ENCODE data around the gene DYRK2. TPM values are rescaled to one million over a fixed set of nuclear protein-coding genes. Genes with fewer than 3 reads are reported as not detected.

DYRK2 gene
- total RNA-seq, 1 donor from 2014 or later: 50.7 TPM

DNA sequence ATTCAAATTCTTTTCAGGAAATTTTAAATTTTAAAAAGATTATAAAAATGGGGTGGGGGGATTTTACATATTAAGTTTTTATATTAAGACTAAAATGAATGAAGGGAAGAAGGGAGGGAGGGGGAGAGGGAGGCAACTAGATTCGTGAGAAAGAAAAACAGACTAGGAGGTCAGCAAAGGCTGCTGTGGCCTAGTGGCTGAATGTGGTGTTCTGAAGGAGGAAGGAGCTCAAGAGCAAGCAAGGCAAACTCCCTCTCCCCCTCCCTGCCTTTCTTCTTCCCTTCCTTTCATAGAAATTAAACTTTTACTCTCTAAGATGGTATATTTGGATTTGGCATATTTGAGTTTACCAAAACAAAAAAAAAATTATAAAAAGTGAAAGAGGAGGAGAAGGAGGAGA is 18.1 kb downstream of the DYRK2 start:
- Histone ChIP-seq H3K9me3 (ENCODE audit: insufficient read depth, low read depth, low read length) (no peaks in the 10 kb centered on the region), H3K4me3 (ENCODE audit: insufficient read depth, low read depth, low read length) (no peak overlapping the region), H3K4me1 (ENCODE audit: insufficient read depth, low read length) (peaks cover 11% of the 10 kb centered on the region), H3K9ac (ENCODE audit: low read length) (no peak overlapping the region), H3K36me3 (ENCODE audit: insufficient read depth, low read length) (no peaks in the 10 kb centered on the region), H4K20me1 (ENCODE audit: insufficient read depth, low read length) (peaks cover 19% of the 10 kb centered on the region), H2AFZ (ENCODE audit: low read depth, low read length) (no peak overlapping the region), H3K79me2 (ENCODE audit: insufficient read depth, low read length) (peaks cover 44% of the 10 kb centered on the region), H3K27me3 (ENCODE audit: insufficient read depth, low read length) (no peaks in the 10 kb centered on the region), H3K4me2 (ENCODE audit: low read length) (no peak overlapping the region), H3K27ac (ENCODE audit: low read depth, low read length) (no peak overlapping the region)
- Mint-ChIP-seq H3K4me1 (ENCODE audit: low read depth, unreplicated experiment) (peaks cover 48% of the 10 kb centered on the region), H3K9me3 (ENCODE audit: unreplicated experiment) (no peaks in the 10 kb centered on the region), H3K27ac (ENCODE audit: unreplicated experiment) (no peak overlapping the region), H3K36me3 (ENCODE audit: low read depth, unreplicated experiment) (peaks cover 2% of the 10 kb centered on the region), H3K4me3 (ENCODE audit: unreplicated experiment) (no peak overlapping the region), H3K27me3 (ENCODE audit: low read depth, unreplicated experiment) (no peaks in the 10 kb centered on the region)
- FAIRE-seq: no peak
- TF ChIP-seq, protein P1, sequence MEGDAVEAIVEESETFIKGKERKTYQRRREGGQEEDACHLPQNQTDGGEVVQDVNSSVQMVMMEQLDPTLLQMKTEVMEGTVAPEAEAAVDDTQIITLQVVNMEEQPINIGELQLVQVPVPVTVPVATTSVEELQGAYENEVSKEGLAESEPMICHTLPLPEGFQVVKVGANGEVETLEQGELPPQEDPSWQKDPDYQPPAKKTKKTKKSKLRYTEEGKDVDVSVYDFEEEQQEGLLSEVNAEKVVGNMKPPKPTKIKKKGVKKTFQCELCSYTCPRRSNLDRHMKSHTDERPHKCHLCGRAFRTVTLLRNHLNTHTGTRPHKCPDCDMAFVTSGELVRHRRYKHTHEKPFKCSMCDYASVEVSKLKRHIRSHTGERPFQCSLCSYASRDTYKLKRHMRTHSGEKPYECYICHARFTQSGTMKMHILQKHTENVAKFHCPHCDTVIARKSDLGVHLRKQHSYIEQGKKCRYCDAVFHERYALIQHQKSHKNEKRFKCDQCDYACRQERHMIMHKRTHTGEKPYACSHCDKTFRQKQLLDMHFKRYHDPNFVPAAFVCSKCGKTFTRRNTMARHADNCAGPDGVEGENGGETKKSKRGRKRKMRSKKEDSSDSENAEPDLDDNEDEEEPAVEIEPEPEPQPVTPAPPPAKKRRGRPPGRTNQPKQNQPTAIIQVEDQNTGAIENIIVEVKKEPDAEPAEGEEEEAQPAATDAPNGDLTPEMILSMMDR (IDR thresholded peaks at IDR 0.05; ENCODE audit: insufficient read depth, low read depth, low read length): no peak
- no peak for TF ChIP-seq EZH2 (IDR thresholded peaks at IDR 0.05; ENCODE audit: insufficient read depth, low read length)
- no peak for DNase-seq (ENCODE audit: low read depth)

DNA sequence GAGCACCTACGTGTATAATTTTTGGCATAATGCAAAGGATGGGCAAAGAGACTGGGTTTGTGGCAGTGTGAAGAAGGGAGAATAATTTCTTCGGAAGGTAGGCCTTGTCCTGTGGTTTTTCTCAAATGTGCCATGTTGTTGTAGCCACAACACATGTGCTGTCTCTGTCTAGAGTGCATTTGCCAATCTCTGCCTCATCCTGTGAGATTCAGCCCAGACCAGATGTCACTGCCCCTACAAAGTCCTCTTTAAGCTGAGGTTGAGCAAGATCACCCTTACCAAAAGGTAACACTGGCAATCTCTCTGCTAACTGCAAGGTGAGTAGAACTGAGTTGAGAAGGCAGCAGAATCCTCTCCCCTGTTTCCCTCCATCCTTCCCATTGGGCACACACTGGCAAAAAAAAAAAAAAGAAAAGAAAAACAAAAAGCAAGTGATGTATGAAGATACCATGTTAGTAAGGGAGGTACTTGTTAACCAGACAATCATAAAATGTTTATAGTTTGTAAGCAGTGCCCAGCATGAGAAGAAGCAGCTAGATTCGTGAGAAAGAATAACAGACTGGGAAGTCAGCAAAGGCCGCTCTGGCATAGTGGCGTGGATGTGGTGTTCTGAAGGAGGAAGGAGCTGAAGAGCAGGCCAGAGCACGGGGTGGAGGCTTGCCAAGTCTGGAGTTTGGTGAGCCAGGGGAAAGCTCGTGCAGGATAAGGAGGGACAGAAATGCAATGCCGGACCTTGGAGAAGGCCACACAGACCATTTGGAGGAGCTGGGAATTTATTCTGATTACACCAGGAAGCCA is 18.9 kb downstream of the DYRK2 start:
- peaks cover 5% of the 10 kb centered on the region for H3K9me3 Mint-ChIP-seq (ENCODE audit: unreplicated experiment)
- Histone ChIP-seq H3K27ac (ENCODE audit: low read depth, low read length) (no peak overlapping the region), H2AFZ (ENCODE audit: low read depth, low read length) (no peak overlapping the region), H3K36me3 (ENCODE audit: insufficient read depth, low read length) (no peaks in the 10 kb centered on the region), H3K9ac (ENCODE audit: low read length) (no peak overlapping the region), H3K4me3 (ENCODE audit: insufficient read depth, low read depth, low read length) (no peak overlapping the region), H3K4me1 (ENCODE audit: insufficient read depth, low read length) (peaks cover 11% of the 10 kb centered on the region), H3K79me2 (ENCODE audit: insufficient read depth, low read length) (peaks cover 35% of the 10 kb centered on the region), H4K20me1 (ENCODE audit: insufficient read depth, low read length) (peaks cover 16% of the 10 kb centered on the region), H3K27me3 (ENCODE audit: insufficient read depth, low read length) (no peaks in the 10 kb centered on the region), H3K4me2 (ENCODE audit: low read length) (no peak overlapping the region), H3K9me3 (ENCODE audit: insufficient read depth, low read depth, low read length) (no peaks in the 10 kb centered on the region)
- no peak for TF ChIP-seq EZH2 (IDR thresholded peaks at IDR 0.05; ENCODE audit: insufficient read depth, low read length)
- TF ChIP-seq, protein P1 (IDR thresholded peaks at IDR 0.05; ENCODE audit: insufficient read depth, low read depth, low read length): no peak
- no peak for FAIRE-seq
- DNase-seq (ENCODE audit: low read depth): no peak
- no peak overlapping the region for H3K4me3 Mint-ChIP-seq (ENCODE audit: unreplicated experiment)
- H3K36me3 Mint-ChIP-seq (ENCODE audit: low read depth, unreplicated experiment): peaks cover 2% of the 10 kb centered on the region
- peaks cover 45% of the 10 kb centered on the region for H3K4me1 Mint-ChIP-seq (ENCODE audit: low read depth, unreplicated experiment)
- no peaks in the 10 kb centered on the region for H3K27me3 Mint-ChIP-seq (ENCODE audit: low read depth, unreplicated experiment)
- no peak overlapping the region for H3K27ac Mint-ChIP-seq (ENCODE audit: unreplicated experiment)
